GM06990 (cell line): ENCODE data around the gene TSPAN33.

Experiments
- DNase-seq: peaks from one replicate; pipeline ENCODE4 v3.0.0-alpha.2; 2011; ENCODE audit not compliant: insufficient read length; ENCODE audit errors: extremely low read depth
- H3K27me3 ChIP-seq: replicated peaks from 2 replicates; pipeline ENCODE4 v1.6.0; 2011; ENCODE audit warnings: low read length; ENCODE audit not compliant: control insufficient read depth, insufficient read depth
- H3K36me3 ChIP-seq: 2 replicates; pipeline ENCODE4 v1.5.1; 2011; ENCODE audit warnings: low read length; ENCODE audit not compliant: control insufficient read depth, insufficient read depth
- H3K4me3 ChIP-seq: replicated peaks from 2 replicates; pipeline ENCODE4 v1.5.1; 2011; ENCODE audit warnings: low read depth, mild to moderate bottlenecking, control low read depth, low read length
- TF ChIP-seq, protein P1 (sequence below): IDR thresholded peaks from 2 replicates; pipeline ENCODE4 v1.5.1; 2011; ENCODE audit warnings: low read length, control low read depth, mild to moderate bottlenecking, inconsistent platforms; ENCODE audit not compliant: insufficient read depth, poor library complexity, severe bottlenecking

TSPAN33 gene

DNA sequence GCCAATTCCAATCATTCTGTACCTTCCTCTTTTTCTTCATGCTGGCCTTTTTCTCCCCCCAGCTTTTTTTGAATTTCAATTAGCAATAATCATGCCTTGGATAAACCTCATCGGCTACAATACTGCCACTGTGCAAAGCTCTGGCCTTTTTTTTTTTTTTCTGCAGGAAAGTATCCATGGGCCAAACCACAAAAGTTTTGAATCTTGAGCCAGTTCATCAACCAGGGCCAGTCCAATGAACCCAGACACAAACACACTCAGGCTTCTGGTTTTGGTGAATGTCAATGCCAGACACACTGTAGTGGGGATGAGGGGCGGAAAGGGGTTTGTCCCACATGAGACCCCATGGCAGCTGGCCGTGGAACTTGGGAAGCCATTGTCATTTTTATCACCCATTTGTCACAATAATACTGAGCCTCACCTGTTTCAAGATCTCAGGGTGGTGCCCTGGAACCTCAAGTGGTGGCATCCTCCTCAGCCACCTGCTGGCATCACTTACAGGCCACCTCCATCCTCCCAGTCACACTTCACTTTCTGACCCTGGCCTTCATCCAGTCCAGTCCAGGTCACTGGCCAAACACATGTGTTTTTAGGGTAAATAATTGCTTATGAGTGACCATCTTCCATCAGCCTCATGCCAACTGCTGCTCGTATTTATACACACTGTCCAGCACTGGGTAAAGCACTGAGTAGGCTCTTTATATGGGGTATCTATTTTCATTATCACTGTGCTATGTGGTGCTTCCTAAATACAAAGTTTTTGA, 40.8 kb upstream of the TSPAN33 start:
- no peak for DNase-seq
- Histone ChIP-seq H3K27me3 (no peaks in the 10 kb centered on the region), H3K4me3 (no peak overlapping the region), H3K36me3 (no peaks in the 10 kb centered on the region)
- TF ChIP-seq, protein P1, sequence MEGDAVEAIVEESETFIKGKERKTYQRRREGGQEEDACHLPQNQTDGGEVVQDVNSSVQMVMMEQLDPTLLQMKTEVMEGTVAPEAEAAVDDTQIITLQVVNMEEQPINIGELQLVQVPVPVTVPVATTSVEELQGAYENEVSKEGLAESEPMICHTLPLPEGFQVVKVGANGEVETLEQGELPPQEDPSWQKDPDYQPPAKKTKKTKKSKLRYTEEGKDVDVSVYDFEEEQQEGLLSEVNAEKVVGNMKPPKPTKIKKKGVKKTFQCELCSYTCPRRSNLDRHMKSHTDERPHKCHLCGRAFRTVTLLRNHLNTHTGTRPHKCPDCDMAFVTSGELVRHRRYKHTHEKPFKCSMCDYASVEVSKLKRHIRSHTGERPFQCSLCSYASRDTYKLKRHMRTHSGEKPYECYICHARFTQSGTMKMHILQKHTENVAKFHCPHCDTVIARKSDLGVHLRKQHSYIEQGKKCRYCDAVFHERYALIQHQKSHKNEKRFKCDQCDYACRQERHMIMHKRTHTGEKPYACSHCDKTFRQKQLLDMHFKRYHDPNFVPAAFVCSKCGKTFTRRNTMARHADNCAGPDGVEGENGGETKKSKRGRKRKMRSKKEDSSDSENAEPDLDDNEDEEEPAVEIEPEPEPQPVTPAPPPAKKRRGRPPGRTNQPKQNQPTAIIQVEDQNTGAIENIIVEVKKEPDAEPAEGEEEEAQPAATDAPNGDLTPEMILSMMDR, result no peak

- Histone ChIP-seq H3K4me3 (no peak overlapping the region), H3K36me3 (no peaks in the 10 kb centered on the region), H3K27me3 (no peaks in the 10 kb centered on the region)
- TF ChIP-seq, protein P1, result no peak
- no peak for DNase-seq
Observed at GRCh38 chr7:129108581-129108980, 35.9 kb upstream of the TSPAN33 start.

DNA sequence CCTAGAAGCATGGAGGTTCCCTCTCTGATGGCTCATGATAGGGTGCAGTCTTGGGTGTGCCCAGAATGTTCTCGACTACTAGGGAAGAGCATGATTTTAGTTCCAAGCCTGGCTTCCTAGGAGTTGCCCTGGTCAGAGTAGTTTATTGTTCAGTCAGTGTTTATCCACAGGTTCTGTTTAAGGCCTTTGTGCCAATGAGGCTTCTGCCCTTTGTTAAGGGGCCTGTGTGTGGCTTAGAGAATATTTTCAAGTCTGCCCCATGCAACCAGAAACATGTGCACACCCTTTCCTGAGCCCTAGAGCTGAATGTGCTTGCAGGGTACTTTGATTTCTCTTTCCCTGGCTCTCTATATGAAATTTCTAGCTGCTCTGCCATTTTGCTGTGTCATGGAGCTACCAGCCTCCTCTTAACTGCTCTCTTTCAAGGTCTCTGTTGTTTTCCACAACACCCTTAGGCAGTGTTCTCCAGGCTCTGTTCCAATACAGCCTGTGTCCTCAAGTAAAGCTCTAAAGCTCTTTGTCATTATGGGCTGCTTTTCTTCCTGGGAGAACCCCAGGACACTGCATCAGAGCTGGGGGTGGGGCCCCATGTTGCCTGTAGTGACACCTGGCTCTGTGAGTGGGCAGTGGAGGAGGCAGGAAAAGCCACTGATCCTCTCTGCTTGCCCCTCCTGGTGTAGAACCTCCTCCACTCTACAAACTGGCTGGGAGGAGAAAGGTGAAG, 34.1 kb upstream of the TSPAN33 start:
- TF ChIP-seq, protein P1, result no peak
- no peak overlapping the region for H3K4me3 ChIP-seq
- H3K27me3 ChIP-seq, result no peaks in the 10 kb centered on the region
- no peak for DNase-seq
- no peaks in the 10 kb centered on the region for H3K36me3 ChIP-seq

DNA sequence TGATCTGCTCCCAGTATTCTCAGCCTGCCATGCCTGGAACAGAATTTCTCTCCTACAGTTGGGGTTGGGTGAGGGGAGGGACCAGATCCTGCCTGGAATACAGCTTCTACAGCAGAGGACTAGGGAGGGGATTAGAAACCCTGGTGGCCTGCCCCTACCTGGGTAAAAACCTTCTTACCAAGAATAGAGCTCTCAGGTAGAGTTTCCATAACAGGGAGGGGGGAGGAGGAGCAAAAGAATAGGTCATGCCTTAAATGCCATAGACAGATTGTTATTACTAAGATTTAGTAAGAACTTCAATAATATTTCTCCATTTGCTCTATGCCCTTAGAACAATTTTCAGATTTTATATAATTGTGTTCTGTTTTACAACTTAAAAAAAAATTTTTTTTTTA, 33.5 kb upstream of the TSPAN33 start:
- Histone ChIP-seq H3K27me3 (no peaks in the 10 kb centered on the region), H3K4me3 (no peak overlapping the region), H3K36me3 (no peaks in the 10 kb centered on the region)
- TF ChIP-seq, protein P1, result no peak
- DNase-seq, result no peak

DNA sequence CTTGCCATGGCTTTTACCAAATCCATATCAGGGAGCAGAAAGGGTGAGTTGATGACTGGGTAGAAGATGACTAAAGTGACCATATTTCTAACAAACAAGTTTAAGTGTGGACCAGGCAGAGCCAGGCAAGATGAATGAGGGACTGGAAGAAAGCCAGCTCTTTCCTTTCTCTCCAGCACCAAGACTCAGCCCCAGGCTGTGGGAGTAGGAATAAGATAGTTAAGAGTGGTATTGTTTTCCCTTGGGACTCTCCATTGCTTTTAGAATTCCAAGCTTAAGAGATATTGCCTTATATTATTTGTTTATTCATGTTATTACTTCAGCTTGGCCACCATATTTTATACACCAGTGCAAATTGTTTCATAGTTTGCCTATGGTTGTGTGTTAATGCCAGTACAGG, 28.8 kb upstream of the TSPAN33 start:
- Histone ChIP-seq H3K27me3 (no peaks in the 10 kb centered on the region), H3K36me3 (no peaks in the 10 kb centered on the region), H3K4me3 (no peak overlapping the region)
- TF ChIP-seq, protein P1, result no peak
- DNase-seq, result no peak
